Keratinocyte (primary cell): ENCODE data around the gene GXYLT2. TPM values are rescaled to one million over a fixed set of nuclear protein-coding genes. Genes with fewer than 3 reads are reported as not detected.

Source experiments
- DNase-seq: peaks from one replicate; pipeline ENCODE4 v3.0.0-alpha.2; 2011; ENCODE audit warnings: low read depth, missing footprints, low spot score
- FAIRE-seq: peaks from 2 replicates; lab custom pipeline; 2011; peaks lifted over from hg19 to GRCh38; lab: Jason Lieb, UNC
- H2AFZ ChIP-seq: 2 replicates; pipeline ENCODE4 v1.6.0; 2012; ENCODE audit warnings: low read length, control low read depth, inconsistent platforms; ENCODE audit not compliant: control insufficient read depth
- H3K27ac ChIP-seq: 2 replicates; pipeline ENCODE4 v1.5.1; 2011; ENCODE audit warnings: low read length; ENCODE audit not compliant: control insufficient read depth, insufficient read depth
- H3K27me3 ChIP-seq: 3 replicates; pipeline ENCODE4 v1.6.0; 2011; ENCODE audit warnings: low read length; ENCODE audit not compliant: control insufficient read depth, insufficient read depth; ENCODE audit errors: extremely low read depth
- H3K36me3 ChIP-seq, 2 experiments: 2 replicates in 1 of 2; 3 replicates in 1 of 2; pipeline ENCODE4 v1.5.1; 2011; ENCODE audit warnings: low read length in 2 of 2, mild to moderate bottlenecking in 1 of 2; ENCODE audit not compliant: control insufficient read depth in 2 of 2, insufficient read depth in 2 of 2; ENCODE audit errors: extremely low read depth in 1 of 2
- H3K4me1 ChIP-seq: 3 replicates; pipeline ENCODE4 v1.5.1; 2011; ENCODE audit warnings: low read length; ENCODE audit not compliant: control insufficient read depth, insufficient read depth; ENCODE audit errors: extremely low read depth
- H3K4me2 ChIP-seq: 3 replicates; pipeline ENCODE4 v1.6.0; 2011; ENCODE audit warnings: low read depth, low read length; ENCODE audit not compliant: control insufficient read depth, insufficient read depth; ENCODE audit errors: extremely low read depth
- H3K4me3 ChIP-seq, 3 experiments: fragments of 200-600 bp in 1 of 3; sonication (generic) in 1 of 3; 2 replicates in 2 of 3; 3 replicates in 1 of 3; pipeline ENCODE4 v1.5.1; 2011 to 2016; ENCODE audit warnings: low read length in 3 of 3, mild to moderate bottlenecking in 3 of 3, control low read depth in 2 of 3, inconsistent platforms in 1 of 3, low read depth in 1 of 3, mixed read lengths in 1 of 3, mixed run types in 1 of 3, moderate library complexity in 1 of 3; ENCODE audit not compliant: control insufficient read depth in 2 of 3, insufficient read depth in 2 of 3; ENCODE audit errors: extremely low read depth in 1 of 3
- H3K79me2 ChIP-seq: 2 replicates; pipeline ENCODE4 v1.6.0; 2012; ENCODE audit warnings: low read length; ENCODE audit not compliant: control insufficient read depth, insufficient read depth
- H3K9ac ChIP-seq: 3 replicates; pipeline ENCODE4 v1.6.0; 2011; ENCODE audit warnings: low read length; ENCODE audit not compliant: control insufficient read depth, insufficient read depth; ENCODE audit errors: extremely low read depth
- H3K9me1 ChIP-seq: 3 replicates; pipeline ENCODE4 v1.6.0; 2011; ENCODE audit warnings: low read length; ENCODE audit not compliant: control insufficient read depth, insufficient read depth; ENCODE audit errors: extremely low read depth
- H3K9me3 ChIP-seq: 2 replicates; pipeline ENCODE4 v1.5.1; 2012; ENCODE audit warnings: low read depth, low read length; ENCODE audit not compliant: control insufficient read depth
- H4K20me1 ChIP-seq: 3 replicates; pipeline ENCODE4 v1.6.0; 2011; ENCODE audit warnings: low read length; ENCODE audit not compliant: control insufficient read depth, insufficient read depth; ENCODE audit errors: extremely low read depth
- CTCF ChIP-seq, 3 experiments: IDR thresholded peaks in 1 of 3; conservative IDR thresholded peaks in 1 of 3; optimal IDR thresholded peaks in 1 of 3; 2 replicates in 2 of 3; 3 replicates in 1 of 3; pipeline versions ENCODE3 to v1.5.1; 2011; ENCODE audit warnings: low read length in 3 of 3, mild to moderate bottlenecking in 3 of 3, moderate library complexity in 2 of 3, control low read depth in 1 of 3, inconsistent platforms in 1 of 3; ENCODE audit not compliant: insufficient read depth in 2 of 3; ENCODE audit errors: extremely low read depth in 1 of 3
- EZH2 ChIP-seq: IDR thresholded peaks from one replicate; pipeline ENCODE4 v1.6.1; 2012; ENCODE audit warnings: inconsistent platforms, mild to moderate bottlenecking, low read length, moderate library complexity
- dilution Hi-C: fragments of 300-500 bp; cut with MboI; formaldehyde crosslinking; loops from one replicate; pipeline ENCODE4 v1.7.0; 2020; ENCODE audit warnings: low sequenced_read_pairs; ENCODE audit not compliant: extremely low pct_ligation_motif_present
- polyA plus RNA-seq, 5 experiments: library from polyadenylated mRNA; depleted of rRNA in 3 of 5; stranded (reverse) in 3 of 5; stranded (forward) in 1 of 5; unstranded in 1 of 5; fragments of >200 nt; gene quantifications; 1 replicate in 1 of 5; 2 replicates in 3 of 5; 3 replicates in 1 of 5; pipeline versions ENCODE4 v1.2.1 to v1.2.3, GENCODE V29; 2011 to 2012; ENCODE audit warnings: missing spikeins in 2 of 5, low read depth in 1 of 5, low replicate concordance in 1 of 5

GXYLT2 gene
- polyA plus RNA-seq, 1 donor (not counting 4 experiments of a cell fraction or from before 2014, with no cell fraction given) = 1.4 TPM

GRCh38 chr3:72860053-72860452, 27.8 kb upstream of the GXYLT2 start:
- Histone ChIP-seq H3K79me2 (no peaks in the 10 kb centered on the region), H3K36me3 (no peaks in the 10 kb centered on the region), H3K27me3 (no peaks in the 10 kb centered on the region), H2AFZ (no peak overlapping the region), H4K20me1 (no peaks in the 10 kb centered on the region), H3K9ac (no peak overlapping the region), H3K9me3 (no peaks in the 10 kb centered on the region), H3K4me2 (no peak overlapping the region), H3K4me3 (no peak overlapping the region), H3K27ac (no peak overlapping the region), H3K4me1 (no peaks in the 10 kb centered on the region), H3K9me1 (no peaks in the 10 kb centered on the region)
- dilution Hi-C loops = no loop called here
- TF ChIP-seq EZH2 = no peak
- no peak for TF ChIP-seq CTCF (optimal IDR thresholded peaks at IDR 0.05 in 1 of 3, IDR thresholded peaks at IDR 0.05 in 1 of 3, conservative IDR thresholded peaks at IDR 0.05 in 1 of 3; ENCODE audit: extremely low read depth in 1 of 3, insufficient read depth in 2 of 3, low read length in 3 of 3)
- DNase-seq (no peak), FAIRE-seq (no peak)

GRCh38 chr3:72860846-72861245, 27.0 kb upstream of the GXYLT2 start:
- Histone ChIP-seq H3K79me2 (no peaks in the 10 kb centered on the region), H3K4me1 (no peaks in the 10 kb centered on the region), H3K36me3 (no peaks in the 10 kb centered on the region), H2AFZ (no peak overlapping the region), H3K4me2 (no peak overlapping the region), H3K9ac (no peak overlapping the region), H3K9me3 (no peaks in the 10 kb centered on the region), H3K4me3 (no peak overlapping the region), H3K27me3 (no peaks in the 10 kb centered on the region), H3K9me1 (no peaks in the 10 kb centered on the region), H4K20me1 (no peaks in the 10 kb centered on the region), H3K27ac (no peak overlapping the region)
- FAIRE-seq (no peak), DNase-seq (no peak)
- TF ChIP-seq EZH2 = no peak
- no peak for TF ChIP-seq CTCF (optimal IDR thresholded peaks at IDR 0.05 in 1 of 3, IDR thresholded peaks at IDR 0.05 in 1 of 3, conservative IDR thresholded peaks at IDR 0.05 in 1 of 3; ENCODE audit: extremely low read depth in 1 of 3, insufficient read depth in 2 of 3, low read length in 3 of 3)
- dilution Hi-C loops = no loop called here
